ENCODE measurements around the gene SNX15.

Gene SNX15

DNA sequence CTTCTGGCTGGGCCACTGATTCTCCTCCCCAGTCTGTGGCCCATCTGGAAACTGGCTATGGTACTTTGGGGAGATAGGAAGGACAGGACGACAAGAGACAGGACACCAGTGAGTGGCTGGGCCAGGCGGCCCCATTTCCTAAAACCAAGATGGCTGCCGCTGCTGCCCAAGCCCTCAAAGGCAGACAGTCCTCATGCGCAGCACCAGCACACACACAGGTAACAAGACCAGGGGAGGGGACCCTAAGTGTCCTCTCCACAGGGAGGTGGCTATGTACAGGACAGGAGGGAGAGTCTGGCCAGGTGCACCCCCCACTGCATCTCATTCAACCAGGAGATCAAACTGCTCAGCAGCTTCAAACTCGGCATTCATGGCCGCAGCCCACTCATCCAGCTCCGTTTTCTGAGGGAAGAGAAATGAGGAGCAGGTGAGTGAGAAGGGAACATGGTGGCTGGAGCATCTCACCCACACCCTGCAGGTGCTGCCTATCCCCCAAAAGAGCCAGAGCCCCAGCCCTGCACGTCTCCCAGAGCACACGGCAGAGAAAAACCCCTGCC, 51.6 kb downstream of the SNX15 start:
- H3K9ac ChIP-seq = no peak overlapping the region; the same call in 1 of the 2 replicates
- 0 out of 2 replicates have a peak, but pooled peaks cover 3% of the 10 kb centered on the region for H3K36me3 ChIP-seq (ENCODE audit: insufficient read depth)
- H3K27ac ChIP-seq = peak overlapping the region; percentile 60

DNA sequence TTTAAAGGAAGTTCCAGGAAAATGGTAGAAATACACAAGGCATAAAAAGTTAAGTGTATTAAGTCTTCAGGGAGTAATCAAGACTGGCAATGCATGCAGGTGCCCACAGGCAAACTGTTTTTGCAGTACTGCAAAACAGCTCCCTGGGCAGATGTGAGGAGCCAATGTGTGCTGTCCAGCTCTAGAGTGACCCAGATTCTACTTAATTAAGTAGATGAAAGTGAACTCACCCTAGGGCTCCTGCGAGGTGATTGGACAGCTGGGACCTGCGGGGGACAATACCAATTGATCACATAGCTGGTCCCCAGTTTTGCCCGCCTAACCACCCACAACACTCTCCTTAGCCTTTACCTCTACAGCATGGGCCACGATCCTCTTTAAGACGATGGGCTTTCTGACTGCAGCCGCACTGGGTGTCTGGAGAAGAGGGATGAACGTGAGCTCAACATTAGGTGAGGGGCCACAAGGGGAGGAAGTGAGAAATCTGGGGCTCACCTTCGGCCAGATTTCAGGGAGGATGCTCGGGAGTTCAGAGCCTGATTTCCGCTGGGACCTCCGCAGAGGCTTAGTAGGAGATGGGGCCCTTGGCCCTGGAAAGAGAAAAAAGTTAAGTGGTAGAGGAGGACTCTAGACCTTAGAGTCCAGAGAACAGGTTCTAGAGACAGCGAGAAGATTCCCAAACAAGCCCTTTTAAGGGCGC, 56.0 kb downstream of the SNX15 start:
- peak overlapping the region; percentile 86 for H3K9ac ChIP-seq
- H3K79me2 ChIP-seq (ENCODE audit: insufficient read depth, low read depth) = peaks cover 73% of the 10 kb centered on the region
- no peaks in the 10 kb centered on the region for H4K20me1 ChIP-seq (ENCODE audit: insufficient read depth)
- peak overlapping the region; percentile 100 for H3K4me2 ChIP-seq
- H3K27ac ChIP-seq = peak overlapping the region; percentile 74
- peak overlapping the region; percentile 31; the same call in 1 of the 2 replicates for H2AFZ ChIP-seq (ENCODE audit: low read depth)
- H3K4me1 ChIP-seq (ENCODE audit: low read depth, poor library complexity, severe bottlenecking) = peaks cover 79% of the 10 kb centered on the region
- no peaks in the 10 kb centered on the region for H3K27me3 ChIP-seq (ENCODE audit: insufficient read depth, low read depth)
- TF ChIP-seq, protein P1, sequence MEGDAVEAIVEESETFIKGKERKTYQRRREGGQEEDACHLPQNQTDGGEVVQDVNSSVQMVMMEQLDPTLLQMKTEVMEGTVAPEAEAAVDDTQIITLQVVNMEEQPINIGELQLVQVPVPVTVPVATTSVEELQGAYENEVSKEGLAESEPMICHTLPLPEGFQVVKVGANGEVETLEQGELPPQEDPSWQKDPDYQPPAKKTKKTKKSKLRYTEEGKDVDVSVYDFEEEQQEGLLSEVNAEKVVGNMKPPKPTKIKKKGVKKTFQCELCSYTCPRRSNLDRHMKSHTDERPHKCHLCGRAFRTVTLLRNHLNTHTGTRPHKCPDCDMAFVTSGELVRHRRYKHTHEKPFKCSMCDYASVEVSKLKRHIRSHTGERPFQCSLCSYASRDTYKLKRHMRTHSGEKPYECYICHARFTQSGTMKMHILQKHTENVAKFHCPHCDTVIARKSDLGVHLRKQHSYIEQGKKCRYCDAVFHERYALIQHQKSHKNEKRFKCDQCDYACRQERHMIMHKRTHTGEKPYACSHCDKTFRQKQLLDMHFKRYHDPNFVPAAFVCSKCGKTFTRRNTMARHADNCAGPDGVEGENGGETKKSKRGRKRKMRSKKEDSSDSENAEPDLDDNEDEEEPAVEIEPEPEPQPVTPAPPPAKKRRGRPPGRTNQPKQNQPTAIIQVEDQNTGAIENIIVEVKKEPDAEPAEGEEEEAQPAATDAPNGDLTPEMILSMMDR (conservative IDR thresholded peaks at IDR 0.05; ENCODE audit: low read depth, low read length) = no peak
- 0 out of 2 replicates have a peak, but pooled peaks cover 3% of the 10 kb centered on the region for H3K36me3 ChIP-seq (ENCODE audit: insufficient read depth)
- H3K4me3 ChIP-seq (IDR thresholded peaks at IDR 0.05; ENCODE audit: insufficient read depth, low read depth, low read length) = peak overlapping the region; percentile 59

More for the DNA sequence above, 51.6 kb downstream of the SNX15 start:
- peak overlapping the region; percentile 47 for H3K4me2 ChIP-seq
- no peak overlapping the region for H2AFZ ChIP-seq (ENCODE audit: low read depth)
- peaks cover 63% of the 10 kb centered on the region for H3K4me1 ChIP-seq (ENCODE audit: low read depth, poor library complexity, severe bottlenecking)
- no peaks in the 10 kb centered on the region for H4K20me1 ChIP-seq (ENCODE audit: insufficient read depth)
- H3K27me3 ChIP-seq (ENCODE audit: insufficient read depth, low read depth) = no peaks in the 10 kb centered on the region
- no peak overlapping the region for H3K4me3 ChIP-seq (IDR thresholded peaks at IDR 0.05; ENCODE audit: insufficient read depth, low read depth, low read length)
- TF ChIP-seq, protein P1 (conservative IDR thresholded peaks at IDR 0.05; ENCODE audit: low read depth, low read length) = no peak
- peaks cover 78% of the 10 kb centered on the region for H3K79me2 ChIP-seq (ENCODE audit: insufficient read depth, low read depth)

DNA sequence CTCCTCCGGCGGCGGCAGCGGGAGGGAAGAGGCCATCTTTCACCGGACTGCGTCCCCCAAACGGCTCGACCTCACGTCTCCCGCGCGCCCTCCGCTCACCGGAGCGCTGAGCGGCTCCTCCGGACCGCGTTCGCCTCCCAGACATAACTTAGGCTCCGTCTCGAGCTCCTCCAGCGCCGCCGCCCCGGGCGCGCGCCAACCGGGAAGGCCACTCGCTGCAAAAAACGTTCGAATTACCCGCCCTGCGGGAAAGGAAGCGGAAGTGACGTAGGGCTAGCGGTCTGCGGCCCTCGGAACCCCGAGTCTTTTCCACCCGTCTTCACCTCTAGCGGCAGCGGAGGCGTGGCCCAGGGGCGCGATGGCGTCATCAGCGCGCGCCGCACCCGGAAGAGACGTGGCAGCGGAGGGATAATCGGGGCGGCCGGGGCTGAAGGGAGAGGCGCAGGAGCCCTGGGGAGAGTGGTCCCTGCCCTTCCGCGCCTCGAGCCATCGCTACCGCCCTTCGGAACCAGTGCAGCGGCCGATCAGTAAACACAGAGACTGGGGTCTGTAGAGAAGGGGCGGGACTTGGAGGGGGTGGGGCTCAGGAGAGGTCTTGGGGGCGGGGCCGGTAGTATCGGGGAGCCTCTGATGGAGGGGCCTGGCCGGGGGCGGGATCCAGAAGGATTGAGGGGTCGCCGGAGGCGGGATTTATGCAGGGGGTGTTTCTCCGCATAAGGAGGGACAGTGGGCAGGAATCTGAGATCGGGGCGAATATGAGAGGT, 56.8 kb downstream of the SNX15 start, which contains the start of the genes CDCA5 and ZFPL1:
CDCA5 (minus strand) TSS at position 207 of the 764 bp plus-strand sequence; CDS start at position 145, 62 bp downstream.
ZFPL1 (plus strand) TSS at position 389 of the 764 bp plus-strand sequence. CDS start 477 bp downstream, outside the sequence.
- H3K4me1 ChIP-seq (ENCODE audit: low read depth, poor library complexity, severe bottlenecking) = peaks cover 79% of the 10 kb centered on the region
- no peaks in the 10 kb centered on the region for H3K27me3 ChIP-seq (ENCODE audit: insufficient read depth, low read depth)
- H3K9ac ChIP-seq = peak within 1 kb of the TSS; percentile 86
- H3K27ac ChIP-seq = peak within 1 kb of the TSS; percentile 74
- peak within 1 kb of the TSS; percentile 59 for H3K4me3 ChIP-seq (IDR thresholded peaks at IDR 0.05; ENCODE audit: insufficient read depth, low read depth, low read length)
- H4K20me1 ChIP-seq (ENCODE audit: insufficient read depth) = no peaks in the 10 kb centered on the region
- peak within 1 kb of the TSS; percentile 100 for H3K4me2 ChIP-seq
- TF ChIP-seq, protein P1 (conservative IDR thresholded peaks at IDR 0.05; ENCODE audit: low read depth, low read length) = no peak
- H3K79me2 ChIP-seq (ENCODE audit: insufficient read depth, low read depth) = peaks cover 66% of the 10 kb centered on the region
- 0 out of 2 replicates have a peak, but pooled peaks cover 3% of the 10 kb centered on the region for H3K36me3 ChIP-seq (ENCODE audit: insufficient read depth)
- peak within 1 kb of the TSS; percentile 31; the same call in 1 of the 2 replicates for H2AFZ ChIP-seq (ENCODE audit: low read depth)

DNA sequence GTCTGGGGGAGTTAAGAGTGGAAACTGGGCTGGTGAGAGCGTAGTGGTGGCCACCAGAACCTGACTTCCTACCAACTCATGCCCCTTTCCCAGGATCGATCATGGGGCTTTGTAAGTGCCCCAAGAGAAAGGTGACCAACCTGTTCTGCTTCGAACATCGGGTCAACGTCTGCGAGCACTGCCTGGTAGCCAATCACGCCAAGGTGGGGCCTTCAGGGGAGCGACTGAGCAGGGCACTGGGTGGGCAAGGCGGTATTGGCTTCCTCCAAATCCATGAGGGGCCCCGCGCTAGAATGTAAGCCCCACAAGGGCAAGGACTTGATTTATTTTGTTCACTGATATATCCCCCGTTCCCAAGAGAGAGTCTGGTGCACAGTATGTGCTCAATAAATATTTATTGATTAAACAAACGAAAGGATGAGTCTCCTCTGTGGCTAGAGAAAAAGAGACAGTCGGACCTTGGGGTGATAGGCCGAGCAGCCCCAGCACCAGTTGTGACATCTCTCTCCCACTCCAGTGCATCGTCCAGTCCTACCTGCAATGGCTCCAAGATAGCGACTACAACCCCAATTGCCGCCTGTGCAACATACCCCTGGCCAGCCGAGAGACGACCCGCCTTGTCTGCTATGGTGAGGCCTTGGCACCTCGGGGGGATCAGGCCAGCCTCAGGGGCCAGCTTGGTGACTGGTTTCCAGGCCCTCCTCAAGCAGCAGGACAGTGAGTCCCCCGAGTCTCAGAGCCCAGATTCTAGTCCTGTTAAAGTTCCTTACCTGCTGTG, 57.5 kb downstream of the SNX15 start:
- H3K4me2 ChIP-seq = peak overlapping the region; percentile 87
- peak overlapping the region; percentile 86 for H3K9ac ChIP-seq
- H3K79me2 ChIP-seq (ENCODE audit: insufficient read depth, low read depth) = peaks cover 58% of the 10 kb centered on the region
- no peak overlapping the region; the same call in 1 of the 2 replicates for H3K27ac ChIP-seq
- H3K36me3 ChIP-seq (ENCODE audit: insufficient read depth) = no peaks in the 10 kb centered on the region
- H4K20me1 ChIP-seq (ENCODE audit: insufficient read depth) = no peaks in the 10 kb centered on the region
- no peaks in the 10 kb centered on the region for H3K27me3 ChIP-seq (ENCODE audit: insufficient read depth, low read depth)
- no peak overlapping the region for H2AFZ ChIP-seq (ENCODE audit: low read depth)
- H3K4me1 ChIP-seq (ENCODE audit: low read depth, poor library complexity, severe bottlenecking) = peaks cover 79% of the 10 kb centered on the region
- TF ChIP-seq, protein P1 (conservative IDR thresholded peaks at IDR 0.05; ENCODE audit: low read depth, low read length) = no peak
- no peak overlapping the region for H3K4me3 ChIP-seq (IDR thresholded peaks at IDR 0.05; ENCODE audit: insufficient read depth, low read depth, low read length)

Measured in KMS-11 (cell line).